Stimulated activated CD4-positive, alpha-beta T cell treated with anti-CD3 and anti-CD28 coated beads, Interleukin-15, amount 100 ng/mL, for 1 hour (primary cell): ENCODE results near the gene COL24A1.
"Not testable (repeated sequence)": the region's sequence is repeated elsewhere in the genome, so short reads cannot be mapped to it uniquely, and the experiment has no call there.

Source experiments
- DNase-seq, 2 donors: peaks; one replicate each; pipeline ENCODE4 v3.0.0-alpha.2; 2020; ENCODE audit warnings: low read depth in 1 of 2, low spot score in 1 of 2

COL24A1 gene

DNA sequence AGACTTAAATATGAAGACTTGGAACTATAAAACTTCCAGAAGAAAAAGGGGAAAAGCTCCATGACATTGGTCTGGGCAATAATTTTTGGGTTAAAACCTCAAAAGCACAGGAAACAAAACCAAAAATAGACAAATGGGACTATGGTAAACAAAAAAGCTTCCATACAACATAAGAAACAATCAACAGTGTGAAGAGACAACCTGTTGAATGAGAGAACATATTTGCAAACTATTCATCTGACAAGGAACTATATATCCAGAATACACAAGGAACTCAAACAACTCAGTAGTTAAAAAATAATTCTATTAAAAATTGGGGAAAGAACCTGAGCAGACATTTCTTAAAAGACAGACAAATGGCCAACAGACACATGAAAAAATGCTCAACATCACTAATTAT, 255.7 kb downstream of the COL24A1 start:
- no peak for DNase-seq

DNA sequence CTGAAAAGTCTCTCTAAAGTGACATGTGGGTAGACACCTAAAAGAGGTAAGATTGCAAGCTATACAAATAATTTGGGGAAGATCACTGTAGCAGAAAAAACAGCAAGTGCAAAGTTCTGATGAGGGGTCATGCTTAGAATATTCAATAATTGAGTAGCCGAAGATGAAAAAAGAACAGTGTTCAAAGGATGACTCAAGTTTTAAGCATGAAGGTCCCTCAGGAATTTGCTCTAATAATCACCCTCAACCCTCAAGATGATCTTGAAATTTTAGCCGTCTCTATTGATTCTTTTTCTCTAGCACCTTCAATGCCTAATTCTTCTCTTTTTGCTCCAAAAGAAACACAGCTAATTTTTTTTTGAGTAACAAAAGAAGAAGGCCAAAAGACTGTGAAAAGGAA, 257.7 kb downstream of the COL24A1 start:
- DNase-seq, result no peak

DNA sequence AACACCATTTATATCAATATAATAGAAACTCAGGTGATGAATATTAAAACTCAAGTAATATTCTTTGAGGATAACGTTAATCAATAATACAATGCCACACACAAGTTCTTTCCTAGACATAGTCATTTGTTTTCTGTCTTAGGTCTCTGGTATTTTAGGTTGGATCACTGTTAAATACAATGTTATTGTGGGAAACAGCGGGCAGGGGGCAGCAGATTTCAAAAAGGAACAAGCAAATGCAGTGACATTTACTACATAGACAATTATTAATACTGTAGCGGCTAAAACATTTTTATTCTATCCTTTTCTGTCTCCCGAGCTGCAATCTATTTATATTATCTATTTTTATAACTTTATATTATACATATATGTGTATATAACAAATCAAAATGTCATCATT, 261.9 kb downstream of the COL24A1 start:
- no peak for DNase-seq

DNA sequence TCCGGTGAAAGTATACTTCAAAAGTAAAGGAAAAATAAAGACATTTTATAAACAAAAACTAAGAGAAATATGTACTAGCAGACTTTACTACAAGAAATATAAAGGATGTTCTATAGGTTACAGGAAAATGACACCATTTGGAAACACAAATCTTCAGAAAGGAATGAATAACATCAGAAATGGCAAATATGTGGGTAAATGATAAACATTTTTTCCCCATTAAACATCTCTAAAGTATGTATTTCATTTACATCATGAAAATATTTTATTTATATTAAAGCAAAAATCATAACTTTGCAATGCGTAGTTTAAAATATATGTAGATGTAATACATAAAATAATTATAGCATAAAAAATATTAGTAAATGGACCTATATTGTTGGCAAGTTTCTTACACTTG, 264.2 kb downstream of the COL24A1 start:
- no peak for DNase-seq

DNA sequence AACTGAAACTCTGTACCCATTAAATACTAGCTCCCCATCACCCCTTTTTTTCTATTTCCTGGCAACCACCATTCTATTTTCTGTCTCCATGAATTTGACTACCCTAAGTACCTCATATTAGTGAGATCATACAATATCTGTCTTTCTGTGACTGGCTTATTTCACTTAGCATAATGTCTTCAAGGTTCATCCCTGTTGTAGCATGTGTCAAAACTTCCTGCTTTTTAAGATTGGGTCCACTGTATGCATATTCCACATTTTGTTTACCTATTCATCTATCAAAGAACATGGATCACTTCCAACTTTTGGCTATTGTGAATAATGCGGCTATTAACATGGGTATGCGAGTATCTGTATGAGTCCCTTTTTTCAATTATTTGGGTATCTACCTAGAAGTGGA, 266.7 kb downstream of the COL24A1 start:
- DNase-seq, result no peak

DNA sequence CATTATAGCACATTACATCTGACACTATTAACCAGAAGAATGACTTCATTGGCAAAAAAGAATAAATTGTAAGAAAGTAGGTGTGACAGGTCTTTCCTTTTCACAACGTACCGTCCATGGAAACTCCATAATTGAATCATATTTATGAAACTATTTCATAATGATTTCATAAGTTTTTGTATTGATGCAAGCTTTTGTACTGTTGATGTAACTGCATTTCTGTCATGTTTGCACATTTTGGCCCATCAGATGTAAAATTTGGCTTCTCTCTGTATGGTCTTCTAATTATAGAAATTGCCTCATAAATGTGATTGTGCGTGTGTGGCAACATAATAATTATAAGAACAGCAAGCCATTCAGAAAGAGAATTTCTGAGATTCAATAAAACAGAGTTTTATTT, 267.7 kb downstream of the COL24A1 start:
- DNase-seq, result no peak

DNA sequence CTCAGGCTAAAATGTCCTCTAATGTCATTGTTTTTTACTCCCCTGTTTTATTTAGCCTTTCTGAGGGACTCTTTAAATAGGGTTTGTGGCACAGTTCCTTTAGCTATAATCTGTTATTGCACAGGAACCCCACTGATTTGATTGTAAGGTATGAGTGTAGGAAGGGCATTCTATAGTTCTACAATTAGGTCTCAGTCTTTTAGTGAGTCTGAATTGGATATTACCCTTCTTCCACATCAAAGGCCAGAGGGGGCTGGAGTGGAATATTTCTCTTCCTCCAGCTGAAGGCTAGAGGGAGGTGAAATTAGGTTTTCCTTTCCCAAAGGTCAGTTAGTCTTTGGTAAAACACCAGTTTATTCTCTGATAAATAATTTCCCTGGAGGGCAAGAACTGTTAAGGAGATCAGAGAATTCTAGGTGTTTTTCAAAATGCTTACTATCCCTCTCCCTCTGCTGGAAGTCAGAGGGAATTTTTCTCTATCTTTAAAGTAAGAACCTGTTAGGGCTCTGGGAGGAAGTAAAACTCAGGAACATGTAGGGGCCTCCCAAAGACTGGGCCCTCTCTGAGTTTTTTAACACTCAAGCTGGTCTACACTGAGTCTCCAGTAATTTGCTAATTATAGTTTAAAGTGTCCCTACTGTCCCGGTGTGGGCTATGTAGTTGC, 272.1 kb downstream of the COL24A1 start:
- DNase-seq, result no peak

GRCh38 chr1:85867189-85867588, 289.4 kb downstream of the COL24A1 start:
- no peak for DNase-seq

- DNase-seq, result no peak
Observed at GRCh38 chr1:85865213-85865612, 291.4 kb downstream of the COL24A1 start.

GRCh38 chr1:85864727-85865126, 291.8 kb downstream of the COL24A1 start:
- DNase-seq, result no peak

- DNase-seq, result not testable (repeated sequence)
Observed at GRCh38 chr1:85863639-85864038, 292.9 kb downstream of the COL24A1 start.

GRCh38 chr1:85862456-85862855, 294.1 kb downstream of the COL24A1 start:
- no peak for DNase-seq

DNA sequence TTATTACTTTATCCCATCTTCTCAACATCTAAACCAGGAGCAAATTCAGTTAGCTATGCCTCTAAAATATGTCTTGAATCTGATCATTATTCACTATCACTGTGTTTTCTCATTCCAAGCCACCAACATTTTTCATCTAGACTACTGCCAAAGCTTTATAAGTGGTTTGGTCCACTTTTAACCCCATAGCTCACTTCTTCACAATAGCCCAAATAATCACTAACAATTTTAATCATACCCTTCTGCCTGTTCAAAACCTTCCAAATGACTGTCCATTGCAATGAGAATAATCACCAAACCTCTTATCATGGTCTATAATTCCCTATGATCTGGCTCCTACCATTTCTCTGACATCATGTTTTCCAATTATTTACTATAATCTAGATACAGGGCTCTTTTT, 298.6 kb downstream of the COL24A1 start:
- no peak for DNase-seq

DNA sequence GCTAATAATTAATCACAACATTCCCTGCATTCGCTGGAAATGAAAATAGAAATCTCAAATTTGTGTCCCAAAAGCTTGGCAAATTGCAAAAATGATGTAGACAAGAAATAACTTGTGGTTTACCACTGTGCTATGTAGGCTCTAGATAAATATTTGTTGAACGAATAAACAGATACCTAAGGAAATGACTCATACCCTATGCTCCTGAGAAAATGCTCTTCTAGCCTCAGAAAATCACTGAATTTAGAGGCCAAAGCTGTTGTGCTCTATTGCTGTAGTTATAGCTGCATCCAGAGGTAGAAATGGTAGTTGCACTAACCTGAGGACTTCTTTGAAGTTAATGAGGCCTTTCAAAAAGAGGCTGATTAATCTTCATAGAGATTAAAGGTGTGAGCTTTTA, 306.3 kb downstream of the COL24A1 start:
- DNase-seq, result no peak

- DNase-seq, result no peak
Observed at GRCh38 chr1:85849660-85850059, 306.9 kb downstream of the COL24A1 start.

DNA sequence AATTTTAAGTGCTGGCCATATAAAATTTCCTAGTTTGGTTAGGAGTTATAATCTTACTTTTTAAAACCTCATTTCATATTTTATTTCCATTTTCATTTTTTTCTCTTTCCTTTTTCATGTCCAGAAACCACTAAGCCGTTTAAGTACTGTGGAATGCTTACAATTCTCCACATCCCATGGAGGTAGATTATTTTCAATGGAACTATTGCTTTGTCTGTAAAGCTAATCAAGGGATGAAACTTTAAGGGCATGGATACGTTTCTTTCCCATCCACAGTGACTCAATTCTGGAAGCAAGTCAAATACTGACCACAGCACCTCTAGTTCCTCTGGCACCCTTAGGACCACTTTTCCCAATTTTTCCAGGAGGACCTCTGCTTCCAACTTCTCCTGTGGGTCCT, 309.2 kb downstream of the COL24A1 start:
- DNase-seq, result no peak

GRCh38 chr1:85846706-85847105, 309.9 kb downstream of the COL24A1 start:
- DNase-seq, result no peak

- no peak for DNase-seq
Observed at GRCh38 chr1:85839459-85839858, 317.1 kb downstream of the COL24A1 start.

DNA sequence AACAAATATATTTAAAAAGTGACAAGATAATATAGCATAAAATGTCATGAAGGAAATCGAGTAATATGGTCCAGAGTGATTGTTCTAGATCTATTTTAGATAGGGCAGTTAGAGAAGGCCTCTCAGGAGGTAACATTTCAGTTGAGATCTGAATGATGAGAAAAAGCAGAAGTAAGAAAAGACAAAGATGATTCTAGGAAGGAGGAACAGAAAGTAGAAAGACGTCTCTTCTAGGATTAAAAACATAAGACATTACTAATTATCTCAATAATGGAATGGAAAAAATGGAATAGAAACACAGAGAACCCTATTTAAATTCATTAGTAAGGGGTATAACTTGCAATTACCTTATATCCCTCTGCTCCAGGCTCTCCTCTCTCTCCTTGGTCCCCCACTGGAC, 318.3 kb downstream of the COL24A1 start:
- no peak for DNase-seq

DNA sequence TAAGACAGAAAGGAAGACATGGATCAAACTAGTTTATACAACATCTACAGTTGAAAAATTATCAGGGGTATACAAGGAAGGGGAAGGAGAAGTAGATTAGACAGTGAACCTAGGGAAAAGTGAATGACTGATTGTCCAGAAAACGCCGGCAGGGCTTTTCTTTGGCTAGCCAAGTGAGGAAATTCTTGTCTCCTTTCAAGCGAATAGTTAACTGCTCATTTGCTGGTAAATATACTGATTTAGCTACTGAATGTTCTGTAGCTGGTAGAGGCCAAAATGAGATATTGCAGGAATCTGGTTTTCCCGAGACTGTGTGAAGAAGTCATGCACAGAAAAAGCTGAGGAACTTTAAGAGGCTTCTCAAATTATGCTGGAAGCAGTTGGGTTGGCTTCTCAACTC, 319.8 kb downstream of the COL24A1 start:
- DNase-seq, result no peak

GRCh38 chr1:85833165-85833564, 323.4 kb downstream of the COL24A1 start:
- DNase-seq, result not testable (repeated sequence)

DNA sequence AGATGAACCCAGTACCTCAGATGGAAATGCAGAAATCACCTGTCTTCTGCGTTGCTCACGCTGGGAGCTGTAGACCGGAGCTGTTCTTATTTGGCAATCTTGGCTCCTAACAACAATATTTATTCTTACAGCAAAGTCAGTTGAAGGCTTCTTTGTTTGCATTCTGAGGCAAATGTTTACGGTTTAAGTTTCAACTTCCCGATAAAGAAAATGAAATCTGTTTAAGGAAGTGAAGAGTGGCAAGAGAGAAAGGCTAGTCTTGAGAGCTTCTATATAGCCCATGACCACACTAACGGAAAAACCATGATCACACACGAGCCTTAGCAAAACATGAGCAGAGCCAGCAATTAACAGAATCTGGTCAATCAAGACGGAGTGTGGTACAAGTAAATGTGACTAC, 325.7 kb downstream of the COL24A1 start:
- no peak for DNase-seq

GRCh38 chr1:85824066-85824840, 332.3 kb downstream of the COL24A1 start:
- no peak for DNase-seq
